K562 (cell line): ENCODE measurements around the gene MTG1. TPM values are rescaled to one million over a fixed set of nuclear protein-coding genes. Genes with fewer than 3 reads are reported as not detected.
A peak's percentile ranks its signal among the peaks of the same experiment; 100 is the strongest.

Experiments used
- ATAC-seq: fragments of 200-7000 bp; cut with Tn5 transposase; 3 replicates; pipeline ENCODE4 v1.9.1; 2020; ENCODE audit warnings: moderate library complexity
- BruUV-seq: library from RNA; stranded (reverse); fragments of 400-500 nt; replicated peaks from 2 replicates; lab custom pipeline; 2021; lab: Mats Ljungman, UMichigan
- CTCF ChIA-PET: fragments of 300-600 bp; formaldehyde crosslinking; extraction: SDS; loops from one replicate; lab custom pipeline; 2021; ENCODE audit warnings: low intra/inter-chr PET ratio; lab: Yijun Ruan, JAX
- POLR2A ChIA-PET: fragments of 300-600, 350-650 bp; sonication (Branson Sonifier 250); formaldehyde crosslinking; extraction: SDS; loops from one replicate; lab custom pipeline; 2021; ENCODE audit warnings: antibody characterized with exemption, inconsistent platforms; lab: Yijun Ruan, JAX
- DNase-seq, 4 experiments: peaks; one replicate each; pipeline versions ENCODE4 v3.0.0 to v3.0.0-alpha.2; 2011 to 2018; ENCODE audit warnings: low spot score in 3 of 4, mixed read lengths in 3 of 4; ENCODE audit errors: extremely low read depth in 1 of 4
- FAIRE-seq: peaks from 2 replicates; lab custom pipeline; 2011; peaks lifted over from hg19 to GRCh38; lab: Jason Lieb, UNC
- H2AFZ ChIP-seq: 2 replicates; pipeline ENCODE4 v1.6.0; 2011; ENCODE audit warnings: low read depth, low read length, control low read depth, inconsistent platforms
- H3K27ac ChIP-seq: fragments of 200-600 bp; 3 replicates; pipeline ENCODE4 v1.8.0; 2011; ENCODE audit warnings: low read depth, mild to moderate bottlenecking, control low read depth, inconsistent platforms, low read length, moderate library complexity, mixed read lengths; ENCODE audit errors: extremely low read depth
- H3K27me3 ChIP-seq, 2 experiments: fragments of 300-600 bp in 1 of 2; 2 replicates in 1 of 2; 3 replicates in 1 of 2; pipeline versions ENCODE4 v1.6.0 to v1.8.0; 2011; ENCODE audit warnings: inconsistent platforms in 2 of 2, low read length in 2 of 2, mild to moderate bottlenecking in 1 of 2, mixed read lengths in 1 of 2, moderate library complexity in 1 of 2; ENCODE audit not compliant: control insufficient read depth in 2 of 2, insufficient read depth in 2 of 2
- H3K36me3 ChIP-seq: fragments of 300-600 bp; 3 replicates; pipeline ENCODE4 v1.8.0; 2011; ENCODE audit warnings: mild to moderate bottlenecking, low read length, inconsistent platforms; ENCODE audit not compliant: control insufficient read depth, insufficient read depth
- H3K4me1 ChIP-seq, 2 experiments: fragments of 200-600 bp in 1 of 2; replicated peaks in 1 of 2; 2 replicates in 1 of 2; 3 replicates in 1 of 2; pipeline versions ENCODE4 v1.5.1 to v1.8.0; 2011; ENCODE audit warnings: inconsistent platforms in 2 of 2, low read length in 2 of 2, mild to moderate bottlenecking in 1 of 2, mixed read lengths in 1 of 2, moderate library complexity in 1 of 2; ENCODE audit not compliant: control insufficient read depth in 2 of 2, insufficient read depth in 2 of 2
- H3K4me2 ChIP-seq: 2 replicates; pipeline ENCODE4 v1.6.1; 2011; ENCODE audit warnings: low read length, control low read depth, inconsistent platforms, mixed read lengths; ENCODE audit not compliant: insufficient read depth
- H3K4me3 ChIP-seq: fragments of 200-600 bp; sonication (generic), shearing (Covaris generic); 2 replicates; pipeline ENCODE4 v1.5.1; 2016; ENCODE audit warnings: control low read depth, inconsistent platforms
- H3K79me2 ChIP-seq: fragments of 200-600 bp; 3 replicates; pipeline ENCODE4 v1.8.0; 2011; ENCODE audit warnings: low read length, inconsistent platforms; ENCODE audit not compliant: control insufficient read depth, insufficient read depth
- H3K9ac ChIP-seq, 2 experiments: 2 replicates each; pipeline versions ENCODE4 v1.6.0 to v1.6.1; 2011; ENCODE audit warnings: low read depth in 2 of 2, low read length in 2 of 2, control low read depth in 1 of 2, inconsistent platforms in 1 of 2, mild to moderate bottlenecking in 1 of 2, mixed read lengths in 1 of 2; ENCODE audit not compliant: insufficient read depth in 1 of 2
- H3K9me1 ChIP-seq: one replicate; pipeline ENCODE4 v1.6.0; 2011; ENCODE audit warnings: inconsistent platforms, mild to moderate bottlenecking, low read length, moderate library complexity; ENCODE audit not compliant: control insufficient read depth, insufficient read depth
- H3K9me3 ChIP-seq: replicated peaks from 2 replicates; pipeline ENCODE4 v1.5.1; 2011; ENCODE audit warnings: low read depth, low read length, inconsistent platforms; ENCODE audit not compliant: control insufficient read depth, insufficient read depth
- H4K20me1 ChIP-seq: replicated peaks from 2 replicates; pipeline ENCODE4 v1.6.1; 2011; ENCODE audit warnings: low read length, inconsistent platforms, mixed read lengths; ENCODE audit not compliant: control insufficient read depth, insufficient read depth
- HCFC1 ChIP-seq: IDR thresholded peaks from 2 replicates; pipeline ENCODE4 v1.6.1; 2012; ENCODE audit warnings: low read depth, low read length, improper control_type of control experiment
- LEF1 ChIP-seq: fragments of 450-650 bp; IDR thresholded peaks from 2 replicates; pipeline ENCODE4 v1.6.1; 2016; ENCODE audit warnings: mild to moderate bottlenecking
- NFE2L1 ChIP-seq: fragments of 450-650 bp; IDR thresholded peaks from 2 replicates; pipeline ENCODE4 v1.6.1; 2016; ENCODE audit warnings: missing genetic modification characterization, low read depth, mild to moderate bottlenecking, missing compliant biosample characterization, moderate library complexity, borderline replicate concordance
- POLR2G ChIP-seq: fragments of 200-400 bp; formaldehyde crosslinking; IDR thresholded peaks from 2 replicates; pipeline ENCODE4 v1.6.1; 2017; ENCODE audit warnings: low read depth, mild to moderate bottlenecking, antibody characterized with exemption, low read length, moderate library complexity
- WGBS: fragments of 100-300 bp; shearing (Covaris generic); methylation state at CpG from one replicate; pipeline ENCODE4 v1.1.6; 2016; ENCODE audit warnings: low coverage, mixed read lengths; ENCODE audit not compliant: insufficient coverage; ENCODE audit errors: missing lambda C conversion rate; 5-methylcytosine and 5-hydroxymethylcytosine counted together
- in situ Hi-C: fragments of 300-500 bp; cut with MboI; formaldehyde crosslinking; loops from 4 replicates; pipeline ENCODE4 v1.15.0; 2018; ENCODE audit warnings: inconsistent platforms, mixed read lengths
- intact Hi-C: fragments of 100-400 bp; cut with micrococcal nuclease; formaldehyde crosslinking; loops from 2 replicates; pipeline ENCODE4 v1.14.2; 2022
- polyA plus RNA-seq, 8 experiments: library from polyadenylated mRNA; depleted of rRNA in 4 of 8; stranded (reverse) in 5 of 8; unstranded in 3 of 8; fragments of >200 nt; fragmentation: Nextera tagmentation in 2 of 8; fragmentation: Illumina TruSeq in 1 of 8; extraction: Ambion mirVana in 2 of 8; extraction: Trizol in 1 of 8; gene quantifications; 2 replicates each; pipeline versions ENCODE4 v1.2.1 to v1.2.3, GENCODE V29; 2011 to 2014; ENCODE audit warnings: inconsistent platforms in 1 of 8, missing spikeins in 1 of 8
- total RNA-seq, 7 experiments: library from RNA; depleted of rRNA in 6 of 7; stranded (reverse); fragments of >200 nt in 6 of 7; fragmentation: Illumina TruSeq in 2 of 7; extraction: Trizol in 2 of 7; gene quantifications; 2 replicates each; pipeline versions ENCODE4 v1.2.1 to v1.2.3, GENCODE V29; 2011 to 2021; ENCODE audit warnings: low replicate concordance in 1 of 7

Gene MTG1
- total and polyA plus RNA-seq, 9 of the 15 experiments (the other 6 are each of a cell fraction or from before 2014, with no cell fraction given) = 2.8 to 28.2 (median 15.4) TPM

GRCh38 chr10:133353202-133353959 is 40.6 kb upstream of the MTG1 start:
- H3K9me3 ChIP-seq = no peaks in the 10 kb centered on the region
- H3K4me1 ChIP-seq = peaks cover 0 to 67% of the 10 kb centered on the region in 2 experiments; a peak in 3 of 5 replicates
- H3K79me2 ChIP-seq = peaks cover 12% of the 10 kb centered on the region
- no peak overlapping the region for H3K4me3 ChIP-seq
- no peak for FAIRE-seq
- H3K9ac ChIP-seq = peak overlapping the region in 1 of 2 experiments; percentile 9; a peak in 1 of 4 replicates
- DNase-seq = no peak
- peaks cover 12% of the 10 kb centered on the region; the same call in 1 of the 3 replicates for H3K36me3 ChIP-seq
- H3K27me3 ChIP-seq = no peaks in the 10 kb centered on the region; a peak in 1 of 5 replicates
- no peaks in the 10 kb centered on the region for H3K9me1 ChIP-seq
- TF ChIP-seq LEF1 (no peak), POLR2G (peak; percentile 69), HCFC1 (no peak), NFE2L1 (tag) (no peak)
- BruUV-seq = no TSS peak
- intact Hi-C loops (no loop called here), in situ Hi-C loops (no loop called here)
- H3K27ac ChIP-seq = no peak overlapping the region
- CTCF ChIA-PET = no interaction called here
- ATAC-seq = no peak
- POLR2A ChIA-PET = interaction anchor here (1.1 kb wide), 1 partner anchor 8 kb away, joined by 3 read pairs; no protein-coding TSS in a partner anchor
- no peak overlapping the region for H3K4me2 ChIP-seq
- 45% methylated on average over 13 of the region's 16 CpGs for WGBS
- no peaks in the 10 kb centered on the region for H4K20me1 ChIP-seq
- no peak overlapping the region for H2AFZ ChIP-seq
